Measurements from ENCODE around the gene SPINK14.

- TF ChIP-seq EZH2 (IDR thresholded peaks at IDR 0.05; ENCODE audit: borderline replicate concordance, low read length) (no peak), CTCF (IDR thresholded peaks at IDR 0.05; ENCODE audit: low read length) (no peak)
Measured at GRCh38 chr5:148166550-148167283, 1.6 kb upstream of the SPINK14 start.
